ENCODE data around the gene USP36.
A peak's percentile ranks its signal among the peaks of the same experiment; 100 is the strongest.

Gene USP36

DNA sequence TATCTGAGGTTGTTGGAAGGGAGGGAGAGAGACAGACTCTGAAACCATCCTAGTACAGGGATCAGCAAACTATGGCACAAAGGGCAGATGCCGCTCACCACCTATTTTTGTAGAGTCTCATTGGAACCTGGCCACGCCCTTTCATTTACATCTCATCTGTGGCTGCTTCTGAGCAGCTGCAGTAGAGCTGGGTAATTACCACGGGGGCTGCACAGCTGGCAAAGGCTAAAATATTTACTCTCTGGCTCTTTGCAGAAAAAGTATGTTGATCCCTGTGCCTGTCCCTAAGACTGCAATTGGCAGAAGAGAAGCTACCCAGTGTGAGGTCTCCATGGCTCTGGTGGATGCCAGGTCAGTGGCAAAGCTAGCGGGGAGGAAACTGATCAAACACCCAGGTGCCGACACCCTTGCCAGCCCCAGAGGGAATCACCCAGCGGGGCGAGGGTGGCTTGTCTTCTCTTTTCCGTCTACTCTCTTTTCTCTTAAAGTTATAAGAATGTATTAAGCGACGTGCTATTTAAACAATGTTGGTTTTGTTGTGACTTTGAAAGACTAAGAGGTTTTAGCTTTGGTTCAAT lies 48.4 kb upstream of the USP36 start:
- Histone ChIP-seq H3K79me2 (ENCODE audit: low read length) (peaks cover 82% of the 10 kb centered on the region), H3K27ac (ENCODE audit: low read length) (peak overlapping the region; percentile 97), H3K4me3 (ENCODE audit: low read length) (peak overlapping the region; percentile 37), H4K20me1 (ENCODE audit: insufficient read depth, low read length) (no peaks in the 10 kb centered on the region), H3K9ac (ENCODE audit: low read length) (peak overlapping the region; percentile 86), H2AFZ (ENCODE audit: low read length) (no peak overlapping the region), H3K36me3 (replicated peaks; ENCODE audit: insufficient read depth, low read length) (no peaks in the 10 kb centered on the region), H3F3A (ENCODE audit: insufficient read depth, low read length) (peaks cover 48% of the 10 kb centered on the region), H3K4me1 (ENCODE audit: low read length) (peaks cover 46% of the 10 kb centered on the region), H3K4me2 (ENCODE audit: low read depth, low read length) (peak overlapping the region; percentile 84), H3K9me3 (replicated peaks; ENCODE audit: insufficient read depth, low read length) (no peaks in the 10 kb centered on the region), H3K27me3 (replicated peaks; ENCODE audit: insufficient read depth, low read length) (no peaks in the 10 kb centered on the region), H3K9me2 (replicated peaks; ENCODE audit: insufficient read depth, low read length) (no peaks in the 10 kb centered on the region)
- DNase-seq = peak; percentile 71
- TF ChIP-seq, protein P1, sequence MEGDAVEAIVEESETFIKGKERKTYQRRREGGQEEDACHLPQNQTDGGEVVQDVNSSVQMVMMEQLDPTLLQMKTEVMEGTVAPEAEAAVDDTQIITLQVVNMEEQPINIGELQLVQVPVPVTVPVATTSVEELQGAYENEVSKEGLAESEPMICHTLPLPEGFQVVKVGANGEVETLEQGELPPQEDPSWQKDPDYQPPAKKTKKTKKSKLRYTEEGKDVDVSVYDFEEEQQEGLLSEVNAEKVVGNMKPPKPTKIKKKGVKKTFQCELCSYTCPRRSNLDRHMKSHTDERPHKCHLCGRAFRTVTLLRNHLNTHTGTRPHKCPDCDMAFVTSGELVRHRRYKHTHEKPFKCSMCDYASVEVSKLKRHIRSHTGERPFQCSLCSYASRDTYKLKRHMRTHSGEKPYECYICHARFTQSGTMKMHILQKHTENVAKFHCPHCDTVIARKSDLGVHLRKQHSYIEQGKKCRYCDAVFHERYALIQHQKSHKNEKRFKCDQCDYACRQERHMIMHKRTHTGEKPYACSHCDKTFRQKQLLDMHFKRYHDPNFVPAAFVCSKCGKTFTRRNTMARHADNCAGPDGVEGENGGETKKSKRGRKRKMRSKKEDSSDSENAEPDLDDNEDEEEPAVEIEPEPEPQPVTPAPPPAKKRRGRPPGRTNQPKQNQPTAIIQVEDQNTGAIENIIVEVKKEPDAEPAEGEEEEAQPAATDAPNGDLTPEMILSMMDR (IDR thresholded peaks at IDR 0.05; ENCODE audit: low read length) = no peak
- no peak for TF ChIP-seq EZH2phosphoT487 (IDR thresholded peaks at IDR 0.05; ENCODE audit: low read length)
- TF ChIP-seq EZH2 (optimal IDR thresholded peaks at IDR 0.05; ENCODE audit: low read depth, low read length) = no peak

GRCh38 chr17:78886954-78887353 lies 46.3 kb upstream of the USP36 start:
- H3F3A ChIP-seq (ENCODE audit: insufficient read depth, low read length) = peaks cover 34% of the 10 kb centered on the region
- peaks cover 82% of the 10 kb centered on the region for H3K79me2 ChIP-seq (ENCODE audit: low read length)
- peaks cover 26% of the 10 kb centered on the region for H3K4me1 ChIP-seq (ENCODE audit: low read length)
- no peak overlapping the region for H2AFZ ChIP-seq (ENCODE audit: low read length)
- H3K36me3 ChIP-seq (replicated peaks; ENCODE audit: insufficient read depth, low read length) = no peaks in the 10 kb centered on the region
- H3K9me2 ChIP-seq (replicated peaks; ENCODE audit: insufficient read depth, low read length) = no peaks in the 10 kb centered on the region
- no peak for DNase-seq
- H3K4me2 ChIP-seq (ENCODE audit: low read depth, low read length) = no peak overlapping the region
- TF ChIP-seq EZH2 (optimal IDR thresholded peaks at IDR 0.05; ENCODE audit: low read depth, low read length) = no peak
- TF ChIP-seq, protein P1 (IDR thresholded peaks at IDR 0.05; ENCODE audit: low read length) = no peak
- no peaks in the 10 kb centered on the region for H3K9me3 ChIP-seq (replicated peaks; ENCODE audit: insufficient read depth, low read length)
- H3K9ac ChIP-seq (ENCODE audit: low read length) = no peak overlapping the region
- H3K27ac ChIP-seq (ENCODE audit: low read length) = no peak overlapping the region
- H4K20me1 ChIP-seq (ENCODE audit: insufficient read depth, low read length) = no peaks in the 10 kb centered on the region
- H3K27me3 ChIP-seq (replicated peaks; ENCODE audit: insufficient read depth, low read length) = no peaks in the 10 kb centered on the region
- no peak overlapping the region for H3K4me3 ChIP-seq (ENCODE audit: low read length)

DNA sequence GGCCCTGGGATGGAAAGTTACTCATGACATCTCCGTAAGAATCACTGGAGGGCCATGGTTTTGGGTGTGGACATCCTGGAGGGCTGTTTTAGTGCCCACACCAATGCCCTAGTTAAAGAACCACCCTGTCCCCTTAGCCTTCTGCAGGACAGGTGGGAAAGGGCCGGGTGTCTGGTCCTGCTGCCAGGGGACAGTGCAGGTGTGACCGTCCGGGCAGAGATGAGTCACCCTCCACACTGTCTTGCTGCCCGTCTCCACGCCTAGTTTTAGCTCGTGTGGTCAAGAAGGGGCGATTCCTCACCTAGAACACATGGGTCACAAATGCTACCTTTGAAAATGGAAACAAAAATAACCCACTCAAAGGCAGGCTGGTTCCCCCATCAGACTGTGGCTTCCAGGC lies 45.3 kb upstream of the USP36 start:
- Histone ChIP-seq H3K27ac (ENCODE audit: low read length) (no peak overlapping the region), H3K9ac (ENCODE audit: low read length) (no peak overlapping the region)

More for the DNA sequence above, 45.3 kb upstream of the USP36 start:
- Histone ChIP-seq H3K4me1 (ENCODE audit: low read length) (peaks cover 16% of the 10 kb centered on the region), H3K4me2 (ENCODE audit: low read depth, low read length) (no peak overlapping the region), H3K9me2 (replicated peaks; ENCODE audit: insufficient read depth, low read length) (no peaks in the 10 kb centered on the region), H3F3A (ENCODE audit: insufficient read depth, low read length) (peaks cover 24% of the 10 kb centered on the region), H4K20me1 (ENCODE audit: insufficient read depth, low read length) (no peaks in the 10 kb centered on the region), H3K9me3 (replicated peaks; ENCODE audit: insufficient read depth, low read length) (no peaks in the 10 kb centered on the region), H3K27me3 (replicated peaks; ENCODE audit: insufficient read depth, low read length) (no peaks in the 10 kb centered on the region), H3K79me2 (ENCODE audit: low read length) (peaks cover 83% of the 10 kb centered on the region), H2AFZ (ENCODE audit: low read length) (no peak overlapping the region), H3K4me3 (ENCODE audit: low read length) (no peak overlapping the region), H3K36me3 (replicated peaks; ENCODE audit: insufficient read depth, low read length) (no peaks in the 10 kb centered on the region)
- TF ChIP-seq, protein P1 (IDR thresholded peaks at IDR 0.05; ENCODE audit: low read length) = no peak
- TF ChIP-seq EZH2phosphoT487 (IDR thresholded peaks at IDR 0.05; ENCODE audit: low read length) = no peak
- no peak for TF ChIP-seq EZH2 (optimal IDR thresholded peaks at IDR 0.05; ENCODE audit: low read depth, low read length)
- no peak for DNase-seq
